ENCODE data around the gene AADACL4. TPM values are rescaled to one million over a fixed set of nuclear protein-coding genes. Genes with fewer than 3 reads are reported as not detected.

The AADACL4 gene
- total and polyA plus RNA-seq, 2 donors (not counting 1 experiment from before 2014, with no cell fraction given), result not detected

DNA sequence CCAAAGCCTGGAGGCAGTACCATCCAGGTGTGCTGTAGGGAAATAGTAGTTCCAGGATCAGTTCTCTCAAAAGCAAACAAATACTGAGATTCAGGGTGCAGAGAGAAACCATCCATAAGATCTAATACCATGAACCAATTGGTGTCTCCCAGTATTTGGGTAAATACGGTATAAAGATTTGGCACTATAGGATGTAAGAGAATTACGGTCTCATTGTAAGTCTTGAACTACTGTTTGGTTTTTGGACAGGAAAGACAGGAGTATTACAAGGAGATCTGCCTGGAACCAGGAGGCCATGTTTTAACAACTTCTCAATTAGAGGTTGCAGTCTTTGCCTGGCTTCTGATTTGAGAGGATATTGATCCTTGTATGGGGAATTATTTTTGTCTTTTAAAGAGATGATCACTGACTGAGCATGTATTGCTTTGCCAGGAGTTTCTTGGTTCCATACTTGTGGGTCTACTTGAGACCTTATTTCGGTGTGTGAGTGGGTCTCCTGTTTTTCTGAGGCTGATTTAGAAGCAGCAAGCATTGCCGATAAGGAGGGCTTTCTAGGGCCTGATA is 10.2 kb downstream of the AADACL4 start:
- Histone ChIP-seq H3K4me1 (ENCODE audit: control insufficient read depth in 2 of 2, insufficient read depth in 2 of 2, low read length in 2 of 2) (peaks cover 4% of the 10 kb centered on the region in 2 donors), H3K79me2 (ENCODE audit: control insufficient read depth, insufficient read depth, low read length) (no peaks in the 10 kb centered on the region), H3K36me3 (replicated peaks in 1 of 2; ENCODE audit: control extremely low read depth in 1 of 2, control insufficient read depth in 1 of 2, extremely low read depth in 1 of 2, insufficient read depth in 2 of 2, low read length in 1 of 2) (no peaks in the 10 kb centered on the region), H3K27ac (ENCODE audit: low read length in 2 of 2) (no peak overlapping the region), H2AFZ (ENCODE audit: insufficient read depth, low read depth, low read length, poor library complexity, severe bottlenecking) (no peak overlapping the region), H3K4me3 (ENCODE audit: control extremely low read depth in 1 of 5, extremely low read depth in 1 of 5, insufficient read depth in 1 of 5, low read depth in 2 of 5, low read length in 4 of 5) (no peak overlapping the region), H3K9ac (ENCODE audit: low read length) (no peak overlapping the region), H3K27me3 (replicated peaks in 1 of 4; ENCODE audit: control extremely low read depth in 1 of 4, control insufficient read depth in 3 of 4, insufficient read depth in 4 of 4, low read length in 3 of 4) (peaks cover 0 to 8% (median under 1%) of the 10 kb centered on the region in 4 experiments), H4K20me1 (ENCODE audit: control insufficient read depth, insufficient read depth, low read length, poor library complexity, severe bottlenecking) (no peaks in the 10 kb centered on the region), H3K9me3 (ENCODE audit: control extremely low read depth in 1 of 3, control insufficient read depth in 2 of 3, insufficient read depth in 1 of 3, low read length in 2 of 3) (no peaks in the 10 kb centered on the region), H3K4me2 (replicated peaks; ENCODE audit: low read depth, low read length, poor library complexity, severe bottlenecking) (no peak overlapping the region)
- Mint-ChIP-seq H3K9me3 (ENCODE audit: insufficient read depth) (no peaks in the 10 kb centered on the region), H3K27ac (no peak overlapping the region), H3K4me1 (peaks cover 3% of the 10 kb centered on the region), H3K4me3 (no peak overlapping the region), H3K27me3 (peaks cover 40% of the 10 kb centered on the region)
- intact Hi-C loops (cut with micrococcal nuclease), result no loop called here
- WGBS (ENCODE audit: insufficient coverage), result 89% methylated on average over 4 of the region's 4 CpGs
- TF ChIP-seq EZH2 (IDR thresholded peaks at IDR 0.05; ENCODE audit: borderline replicate concordance, insufficient read depth, low read depth, low read length, poor library complexity, severe bottlenecking), result no peak
- TF ChIP-seq, protein P1, sequence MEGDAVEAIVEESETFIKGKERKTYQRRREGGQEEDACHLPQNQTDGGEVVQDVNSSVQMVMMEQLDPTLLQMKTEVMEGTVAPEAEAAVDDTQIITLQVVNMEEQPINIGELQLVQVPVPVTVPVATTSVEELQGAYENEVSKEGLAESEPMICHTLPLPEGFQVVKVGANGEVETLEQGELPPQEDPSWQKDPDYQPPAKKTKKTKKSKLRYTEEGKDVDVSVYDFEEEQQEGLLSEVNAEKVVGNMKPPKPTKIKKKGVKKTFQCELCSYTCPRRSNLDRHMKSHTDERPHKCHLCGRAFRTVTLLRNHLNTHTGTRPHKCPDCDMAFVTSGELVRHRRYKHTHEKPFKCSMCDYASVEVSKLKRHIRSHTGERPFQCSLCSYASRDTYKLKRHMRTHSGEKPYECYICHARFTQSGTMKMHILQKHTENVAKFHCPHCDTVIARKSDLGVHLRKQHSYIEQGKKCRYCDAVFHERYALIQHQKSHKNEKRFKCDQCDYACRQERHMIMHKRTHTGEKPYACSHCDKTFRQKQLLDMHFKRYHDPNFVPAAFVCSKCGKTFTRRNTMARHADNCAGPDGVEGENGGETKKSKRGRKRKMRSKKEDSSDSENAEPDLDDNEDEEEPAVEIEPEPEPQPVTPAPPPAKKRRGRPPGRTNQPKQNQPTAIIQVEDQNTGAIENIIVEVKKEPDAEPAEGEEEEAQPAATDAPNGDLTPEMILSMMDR (IDR thresholded peaks at IDR 0.05), result no peak
- CTCF ChIA-PET, result no interaction called here
- POLR2A ChIA-PET, result no interaction called here
- DNase-seq (no peak), ATAC-seq (ENCODE audit: low read depth) (no peak)

DNA sequence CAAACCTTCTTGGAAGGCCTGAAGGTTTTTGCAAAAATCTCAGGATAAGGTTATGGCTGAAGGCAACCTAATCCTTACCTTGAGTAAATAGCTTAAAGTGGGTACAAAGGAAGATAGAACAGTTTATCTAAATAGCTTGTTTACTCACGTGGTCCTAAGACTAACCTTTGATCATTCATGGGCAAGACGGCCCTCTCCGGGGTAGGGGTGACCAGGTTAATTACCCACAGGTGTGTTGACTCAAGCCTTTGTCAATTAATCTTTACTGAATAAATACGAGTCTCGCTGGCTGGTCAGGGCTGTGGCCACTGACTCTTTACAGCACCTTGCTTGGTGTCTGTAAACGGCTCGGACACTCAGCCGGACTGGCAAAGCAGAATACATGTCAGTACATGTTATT is 10.8 kb downstream of the AADACL4 start:
- Mint-ChIP-seq H3K27me3 (peaks cover 35% of the 10 kb centered on the region), H3K4me1 (peaks cover 3% of the 10 kb centered on the region), H3K4me3 (no peak overlapping the region), H3K9me3 (ENCODE audit: insufficient read depth) (no peaks in the 10 kb centered on the region), H3K27ac (no peak overlapping the region)
- Histone ChIP-seq H2AFZ (ENCODE audit: insufficient read depth, low read depth, low read length, poor library complexity, severe bottlenecking) (no peak overlapping the region), H3K36me3 (replicated peaks in 1 of 2; ENCODE audit: control extremely low read depth in 1 of 2, control insufficient read depth in 1 of 2, extremely low read depth in 1 of 2, insufficient read depth in 2 of 2, low read length in 1 of 2) (no peaks in the 10 kb centered on the region), H3K79me2 (ENCODE audit: control insufficient read depth, insufficient read depth, low read length) (no peaks in the 10 kb centered on the region), H4K20me1 (ENCODE audit: control insufficient read depth, insufficient read depth, low read length, poor library complexity, severe bottlenecking) (no peaks in the 10 kb centered on the region), H3K9me3 (ENCODE audit: control extremely low read depth in 1 of 3, control insufficient read depth in 2 of 3, insufficient read depth in 1 of 3, low read length in 2 of 3) (no peaks in the 10 kb centered on the region), H3K4me1 (ENCODE audit: control insufficient read depth in 2 of 2, insufficient read depth in 2 of 2, low read length in 2 of 2) (peaks cover 4 to 5% of the 10 kb centered on the region in 2 donors), H3K27ac (ENCODE audit: low read length in 2 of 2) (no peak overlapping the region), H3K4me3 (ENCODE audit: control extremely low read depth in 1 of 5, extremely low read depth in 1 of 5, insufficient read depth in 1 of 5, low read depth in 2 of 5, low read length in 4 of 5) (no peak overlapping the region), H3K27me3 (replicated peaks in 1 of 4; ENCODE audit: control extremely low read depth in 1 of 4, control insufficient read depth in 3 of 4, insufficient read depth in 4 of 4, low read length in 3 of 4) (peaks cover 0 to 8% (median 1%) of the 10 kb centered on the region in 4 experiments), H3K4me2 (replicated peaks; ENCODE audit: low read depth, low read length, poor library complexity, severe bottlenecking) (no peak overlapping the region), H3K9ac (ENCODE audit: low read length) (no peak overlapping the region)
- ATAC-seq (ENCODE audit: low read depth) (no peak), DNase-seq (no peak)
- no peak for TF ChIP-seq EZH2 (IDR thresholded peaks at IDR 0.05; ENCODE audit: borderline replicate concordance, insufficient read depth, low read depth, low read length, poor library complexity, severe bottlenecking)
- TF ChIP-seq, protein P1 (IDR thresholded peaks at IDR 0.05), result no peak
- ChIA-PET POLR2A (no interaction called here), CTCF (no interaction called here)
- WGBS (ENCODE audit: insufficient coverage), result 89% methylated on average over 8 of the region's 8 CpGs
- intact Hi-C loops (cut with micrococcal nuclease), result no loop called here

Data from B cell (primary cell).